HCT116 (cell line): ENCODE measurements around the gene CDC42EP4. TPM values are rescaled to one million over a fixed set of nuclear protein-coding genes. Genes with fewer than 3 reads are reported as not detected.

Experiments
- ATAC-seq: fragments of 200-7000 bp; cut with Tn5 transposase; 2 replicates; pipeline ENCODE4 v1.9.1; 2020; ENCODE audit warnings: mild to moderate bottlenecking, moderate library complexity
- BruUV-seq: library from RNA; stranded (reverse); fragments of 400-500 nt; replicated peaks from 2 replicates; lab custom pipeline; 2021; lab: Mats Ljungman, UMichigan
- CTCF ChIA-PET: fragments of 300-600 bp; sonication (Branson Sonifier 250); formaldehyde crosslinking; loops from one replicate; lab custom pipeline; 2021; ENCODE audit warnings: antibody characterized with exemption; lab: Charles Lee
- POLR2A ChIA-PET: fragments of 300-600, 350-600 bp; sonication (Branson Sonifier 250); formaldehyde crosslinking; loops from one replicate; lab custom pipeline; 2021; ENCODE audit warnings: antibody characterized with exemption; lab: Charles Lee
- RAD21 ChIA-PET, 2 experiments: fragments of 300-600 bp; sonication (Branson Sonifier 250); formaldehyde crosslinking; loops; one replicate each; lab custom pipeline; 2023; ENCODE audit warnings: low total read pairs in 2 of 2; ENCODE audit not compliant: uncharacterized antibody in 2 of 2, unreplicated experiment in 2 of 2, low non-redundant PET in 1 of 2; lab: Charles Lee
- DNase-seq: peaks from one replicate; pipeline ENCODE4 v3.0.0-alpha.2; 2010; ENCODE audit warnings: low read depth, low spot score
- H2AFZ ChIP-seq: fragments of 200-600 bp; shearing (Covaris generic), sonication (generic); 2 replicates; pipeline ENCODE4 v1.6.1; 2017; ENCODE audit warnings: low read depth, mixed run types, mixed read lengths, antibody characterized with exemption, low read length; ENCODE audit not compliant: poor library complexity, severe bottlenecking
- H3K27ac ChIP-seq: 2 replicates; pipeline ENCODE4 v1.5.1; 2012; ENCODE audit warnings: low read depth, low read length
- H3K27me3 ChIP-seq: fragments of 200-600 bp; sonication (generic); 2 replicates; pipeline ENCODE4 v1.6.1; 2016; ENCODE audit warnings: mixed run types, low read length, mixed read lengths; ENCODE audit not compliant: insufficient read depth
- H3K36me3 ChIP-seq, 2 experiments: fragments of 200-500 bp in 1 of 2; fragments of 200-600 bp in 1 of 2; sonication (Bioruptor generic) in 1 of 2; sonication (generic) in 1 of 2; 2 replicates each; pipeline versions ENCODE4 v1.5.1 to v1.6.1; 2014 to 2016; ENCODE audit warnings: low read length in 2 of 2, inconsistent platforms in 1 of 2, mixed read lengths in 1 of 2, mixed run types in 1 of 2; ENCODE audit not compliant: insufficient read depth in 2 of 2, control insufficient read depth in 1 of 2
- H3K4me1 ChIP-seq, 2 experiments: fragments of 200-600 bp in 1 of 2; sonication (generic) in 1 of 2; 2 replicates each; pipeline versions ENCODE4 v1.5.1 to v1.6.1; 2012 to 2017; ENCODE audit warnings: low read length in 2 of 2, inconsistent platforms in 1 of 2, mild to moderate bottlenecking in 1 of 2, mixed read lengths in 1 of 2, mixed run types in 1 of 2, moderate library complexity in 1 of 2; ENCODE audit not compliant: insufficient read depth in 2 of 2, control insufficient read depth in 1 of 2
- H3K4me2 ChIP-seq: fragments of 200-600 bp; sonication (generic); 2 replicates; pipeline ENCODE4 v1.6.1; 2017; ENCODE audit warnings: mixed run types, low read length, mixed read lengths
- H3K4me3 ChIP-seq, 2 experiments: fragments of 200-600 bp in 1 of 2; sonication (generic) in 1 of 2; replicated peaks in 1 of 2; 2 replicates each; pipeline ENCODE4 v1.5.1; 2011 to 2016; ENCODE audit warnings: low read length in 2 of 2, control low read depth in 1 of 2, low read depth in 1 of 2, mild to moderate bottlenecking in 1 of 2, mixed read lengths in 1 of 2, mixed run types in 1 of 2
- H3K79me2 ChIP-seq: fragments of 200-600 bp; sonication (generic); 2 replicates; pipeline ENCODE4 v1.6.1; 2017; ENCODE audit warnings: mild to moderate bottlenecking, mixed run types, low read length, moderate library complexity, mixed read lengths; ENCODE audit not compliant: insufficient read depth
- H3K9ac ChIP-seq: fragments of 200-600 bp; sonication (generic); 2 replicates; pipeline ENCODE4 v1.6.1; 2016; ENCODE audit warnings: low read length, mixed read lengths
- H3K9me2 ChIP-seq: fragments of 200-600 bp; sonication (generic), shearing (Covaris generic); 2 replicates; pipeline ENCODE4 v1.6.1; 2017; ENCODE audit warnings: mixed run types, mild to moderate bottlenecking, moderate library complexity; ENCODE audit not compliant: insufficient read depth
- H3K9me3 ChIP-seq, 2 experiments: fragments of 200-500 bp in 1 of 2; fragments of 200-600 bp in 1 of 2; sonication (Bioruptor generic) in 1 of 2; sonication (generic) in 1 of 2; 2 replicates each; pipeline ENCODE4 v1.6.1; 2014 to 2017; ENCODE audit warnings: low read length in 2 of 2, mixed read lengths in 2 of 2, inconsistent platforms in 1 of 2, low read depth in 1 of 2, mild to moderate bottlenecking in 1 of 2, mixed run types in 1 of 2, moderate library complexity in 1 of 2; ENCODE audit not compliant: control insufficient read depth in 1 of 2, insufficient read depth in 1 of 2
- H4K20me1 ChIP-seq: fragments of 200-600 bp; sonication (generic), shearing (Covaris generic); 2 replicates; pipeline ENCODE4 v1.6.1; 2017; ENCODE audit warnings: mixed run types, mild to moderate bottlenecking, moderate library complexity; ENCODE audit not compliant: insufficient read depth
- CBX3 ChIP-seq: IDR thresholded peaks from 2 replicates; pipeline ENCODE4 v1.6.1; 2012; ENCODE audit warnings: low read depth
- CEBPB ChIP-seq: IDR thresholded peaks from 2 replicates; pipeline ENCODE4 v1.6.1; 2012; ENCODE audit warnings: low read depth
- EGR1 ChIP-seq: IDR thresholded peaks from 2 replicates; pipeline ENCODE4 v1.6.1; 2012; ENCODE audit warnings: low read depth
- ELF1 ChIP-seq: IDR thresholded peaks from 2 replicates; pipeline ENCODE4 v1.6.1; 2012; ENCODE audit warnings: low read depth, borderline replicate concordance
- EZH2 ChIP-seq: fragments of 200-600 bp; sonication (generic); IDR thresholded peaks from 2 replicates; pipeline ENCODE4 v1.6.1; 2017; ENCODE audit warnings: antibody characterized with exemption, mixed run types
- EZH2phosphoT487 ChIP-seq: fragments of 200-600 bp; IDR thresholded peaks from 2 replicates; pipeline ENCODE4 v1.6.1; 2018; ENCODE audit warnings: antibody characterized with exemption, borderline replicate concordance
- FOSL1 ChIP-seq: IDR thresholded peaks from 2 replicates; pipeline ENCODE4 v1.6.1; 2012; ENCODE audit warnings: low read depth
- JUND ChIP-seq: IDR thresholded peaks from 2 replicates; pipeline ENCODE4 v1.6.1; 2012
- MAX ChIP-seq: IDR thresholded peaks from 2 replicates; pipeline ENCODE4 v1.6.1; 2012
- POLR2A ChIP-seq: IDR thresholded peaks from 2 replicates; pipeline ENCODE4 v1.7.0; 2011; ENCODE audit warnings: borderline replicate concordance; ENCODE audit not compliant: insufficient read depth, insufficient read length; ENCODE audit errors: extremely low read depth
- POLR2AphosphoS5 ChIP-seq: IDR thresholded peaks from 2 replicates; pipeline ENCODE4 v1.6.1; 2011; ENCODE audit warnings: mild to moderate bottlenecking, low read depth, low read length, moderate library complexity
- RAD21 ChIP-seq: IDR thresholded peaks from 2 replicates; pipeline ENCODE4 v1.6.1; 2012; ENCODE audit warnings: low read depth, mild to moderate bottlenecking
- SIN3A ChIP-seq: IDR thresholded peaks from 2 replicates; pipeline ENCODE4 v1.6.1; 2012; ENCODE audit warnings: low read depth
- SP1 ChIP-seq: IDR thresholded peaks from 2 replicates; pipeline ENCODE4 v1.6.1; 2012; ENCODE audit warnings: low read depth
- SRF ChIP-seq: IDR thresholded peaks from 2 replicates; pipeline ENCODE4 v1.6.1; 2012; ENCODE audit warnings: low read depth
- TCF7L2 ChIP-seq: IDR thresholded peaks from 2 replicates; pipeline ENCODE4 v1.7.0; 2011; ENCODE audit warnings: borderline replicate concordance, inconsistent platforms; ENCODE audit not compliant: insufficient read depth, insufficient read length; ENCODE audit errors: extremely low read depth
- YY1 ChIP-seq: IDR thresholded peaks from 2 replicates; pipeline ENCODE4 v1.6.1; 2011; ENCODE audit warnings: low read length, low read depth, moderate library complexity, mild to moderate bottlenecking; ENCODE audit not compliant: insufficient replicate concordance; ENCODE audit errors: extremely low read depth
- ZBTB33 ChIP-seq: IDR thresholded peaks from 2 replicates; pipeline ENCODE4 v1.6.1; 2011; ENCODE audit warnings: mild to moderate bottlenecking, low read length, moderate library complexity; ENCODE audit not compliant: insufficient replicate concordance; ENCODE audit errors: extremely low read depth
- ZFX ChIP-seq: fragments of 450-650 bp; IDR thresholded peaks from 2 replicates; pipeline ENCODE4 v1.6.1; 2017
- ZNF274 ChIP-seq: fragments of 200-500 bp; sonication (Bioruptor generic); IDR thresholded peaks from 2 replicates; pipeline ENCODE4 v1.6.1; 2014; ENCODE audit warnings: mild to moderate bottlenecking, low read depth, low read length, inconsistent platforms
- intact Hi-C: fragments of 100-400 bp; cut with micrococcal nuclease; formaldehyde crosslinking; loops from 2 replicates; pipeline ENCODE4 v1.10.0; 2022
- total RNA-seq: library from RNA; stranded (reverse); gene quantifications from one replicate; pipeline ENCODE4 v1.2.1, GENCODE V29; 2021; ENCODE audit not compliant: unreplicated experiment

Gene CDC42EP4
- total RNA-seq, 1 experiment from 2014 or later, result 54.9 TPM

GRCh38 chr17:73237714-73238113, 74.1 kb downstream of the CDC42EP4 start:
- intact Hi-C loops, result no loop called here

More at GRCh38 chr17:73237714-73238113, 74.1 kb downstream of the CDC42EP4 start:
- no peaks in the 10 kb centered on the region for H3K9me2 ChIP-seq
- BruUV-seq, result no TSS peak
- ATAC-seq (no peak), DNase-seq (no peak)
- H3K4me3 ChIP-seq, result no peak overlapping the region
- peaks cover 4 to 11% of the 10 kb centered on the region in 2 experiments; a peak in 3 of 4 replicates for H3K4me1 ChIP-seq
- ChIA-PET CTCF (no interaction called here), POLR2A (no interaction called here), RAD21 (no interaction called here)
- TF ChIP-seq FOSL1, result no peak
- no peak for TF ChIP-seq SP1
- TF ChIP-seq ELF1, result no peak
- no peak for TF ChIP-seq ZBTB33
- TF ChIP-seq ZFX, result no peak
- no peak for TF ChIP-seq MAX
- no peak for TF ChIP-seq RAD21
- no peak for TF ChIP-seq EZH2phosphoT487
- TF ChIP-seq POLR2AphosphoS5, result no peak
- TF ChIP-seq SIN3A, result no peak
- no peak for TF ChIP-seq YY1
- no peak for TF ChIP-seq TCF7L2
- TF ChIP-seq EZH2, result no peak
- TF ChIP-seq CBX3, result no peak
- TF ChIP-seq EGR1, result no peak
- TF ChIP-seq POLR2A, result no peak
- no peak for TF ChIP-seq ZNF274
- no peak for TF ChIP-seq CEBPB
- TF ChIP-seq JUND, result no peak
- no peak for TF ChIP-seq SRF
- no peaks in the 10 kb centered on the region for H4K20me1 ChIP-seq
- H3K4me2 ChIP-seq, result no peak overlapping the region
- peaks cover 13% of the 10 kb centered on the region for H3K79me2 ChIP-seq
- H3K27me3 ChIP-seq, result no peaks in the 10 kb centered on the region
- H3K9me3 ChIP-seq, result no peaks in the 10 kb centered on the region
- no peak overlapping the region for H3K27ac ChIP-seq
- H3K9ac ChIP-seq, result no peak overlapping the region
- peaks cover 19 to 25% of the 10 kb centered on the region in 2 experiments; a peak in 2 of 4 replicates for H3K36me3 ChIP-seq
- no peak overlapping the region for H2AFZ ChIP-seq
